ENCODE measurements around the gene UNK. TPM values are rescaled to one million over a fixed set of nuclear protein-coding genes. Genes with fewer than 3 reads are reported as not detected.

The UNK gene
- total RNA-seq, 6 donors from 2014 or later, result 22.4 to 97.4 (median 31.4) TPM

DNA sequence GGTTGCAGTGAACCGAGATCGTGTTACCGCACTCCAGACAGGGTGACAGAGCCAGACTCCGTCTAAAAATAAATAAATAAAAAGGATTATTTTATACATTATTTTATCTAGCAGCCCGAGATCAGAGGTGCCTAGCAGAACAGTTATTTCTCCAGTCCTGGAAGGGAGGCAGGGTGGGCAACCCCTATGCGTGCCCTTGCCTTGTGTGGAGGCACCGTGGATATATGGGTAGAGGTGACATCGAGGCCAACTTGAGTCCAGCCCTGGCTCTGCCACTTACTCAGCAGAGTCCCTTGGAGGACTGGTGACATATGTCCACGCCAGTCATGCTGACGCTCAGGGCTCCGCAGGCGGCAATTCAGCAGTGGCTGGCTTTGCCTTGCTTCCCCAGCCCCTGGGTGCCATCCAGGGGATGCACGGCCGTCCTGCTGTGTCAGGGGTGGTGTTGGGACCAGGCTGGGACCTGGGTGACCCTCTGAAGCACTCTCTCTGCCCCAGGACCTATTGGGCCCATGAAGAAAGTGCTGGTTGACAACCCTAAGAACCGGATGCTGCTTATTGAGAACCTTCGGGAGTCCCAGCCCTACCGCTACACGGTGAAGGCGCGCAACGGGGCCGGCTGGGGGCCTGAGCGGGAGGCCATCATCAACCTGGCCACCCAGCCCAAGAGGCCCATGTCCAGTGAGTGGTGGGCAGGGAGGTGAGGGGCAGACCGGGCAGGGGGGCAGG, 32.8 kb upstream of the UNK start:
- Histone ChIP-seq H3K27me3 (no peaks in the 10 kb centered on the region), H3K27ac (no peak overlapping the region), H3K9me3 (no peaks in the 10 kb centered on the region), H3K36me3 (peaks cover 0 to 28% (median 0%) of the 10 kb centered on the region in 4 donors), H3K4me3 (no peak overlapping the region), H3K4me1 (peaks cover 19 to 39% (median 28%) of the 10 kb centered on the region in 4 donors)
- no peak for DNase-seq
- 90% methylated on average over 8 to 24 of the region's 24 CpGs for WGBS, 2 donors
- no peak for ATAC-seq (ENCODE audit: low FRiP score in 2 of 2)
- TF ChIP-seq, protein P1, sequence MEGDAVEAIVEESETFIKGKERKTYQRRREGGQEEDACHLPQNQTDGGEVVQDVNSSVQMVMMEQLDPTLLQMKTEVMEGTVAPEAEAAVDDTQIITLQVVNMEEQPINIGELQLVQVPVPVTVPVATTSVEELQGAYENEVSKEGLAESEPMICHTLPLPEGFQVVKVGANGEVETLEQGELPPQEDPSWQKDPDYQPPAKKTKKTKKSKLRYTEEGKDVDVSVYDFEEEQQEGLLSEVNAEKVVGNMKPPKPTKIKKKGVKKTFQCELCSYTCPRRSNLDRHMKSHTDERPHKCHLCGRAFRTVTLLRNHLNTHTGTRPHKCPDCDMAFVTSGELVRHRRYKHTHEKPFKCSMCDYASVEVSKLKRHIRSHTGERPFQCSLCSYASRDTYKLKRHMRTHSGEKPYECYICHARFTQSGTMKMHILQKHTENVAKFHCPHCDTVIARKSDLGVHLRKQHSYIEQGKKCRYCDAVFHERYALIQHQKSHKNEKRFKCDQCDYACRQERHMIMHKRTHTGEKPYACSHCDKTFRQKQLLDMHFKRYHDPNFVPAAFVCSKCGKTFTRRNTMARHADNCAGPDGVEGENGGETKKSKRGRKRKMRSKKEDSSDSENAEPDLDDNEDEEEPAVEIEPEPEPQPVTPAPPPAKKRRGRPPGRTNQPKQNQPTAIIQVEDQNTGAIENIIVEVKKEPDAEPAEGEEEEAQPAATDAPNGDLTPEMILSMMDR (IDR thresholded peaks at IDR 0.05), result no peak
- no peak for TF ChIP-seq POLR2A (IDR thresholded peaks at IDR 0.05)
- TF ChIP-seq EP300 (IDR thresholded peaks at IDR 0.05), result no peak
- no peak for TF ChIP-seq POLR2AphosphoS5 (IDR thresholded peaks at IDR 0.05)

DNA sequence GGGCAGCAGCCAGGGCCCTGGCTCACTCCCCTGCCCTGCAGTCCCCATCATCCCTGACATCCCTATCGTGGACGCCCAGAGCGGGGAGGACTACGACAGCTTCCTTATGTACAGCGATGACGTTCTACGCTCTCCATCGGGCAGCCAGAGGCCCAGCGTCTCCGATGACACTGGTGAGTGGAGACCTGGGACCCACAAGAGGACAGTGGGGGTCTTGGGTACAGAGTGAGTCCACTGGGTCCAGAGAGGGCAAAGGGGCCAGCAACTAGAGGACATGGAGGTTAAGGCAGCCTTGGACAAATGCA, 32.2 kb upstream of the UNK start:
- Histone ChIP-seq H3K27ac (no peak overlapping the region), H3K36me3 (peaks cover 0 to 33% (median 0%) of the 10 kb centered on the region in 4 donors), H3K27me3 (no peaks in the 10 kb centered on the region), H3K4me1 (peaks cover 19 to 39% (median 28%) of the 10 kb centered on the region in 4 donors), H3K9me3 (no peaks in the 10 kb centered on the region), H3K4me3 (no peak overlapping the region)
- WGBS, 2 donors, result 96 to 100% methylated on average over 1 to 10 of the region's 10 CpGs
- ATAC-seq (ENCODE audit: low FRiP score in 2 of 2) (no peak), DNase-seq (no peak)
- TF ChIP-seq POLR2A (IDR thresholded peaks at IDR 0.05) (no peak), EP300 (IDR thresholded peaks at IDR 0.05) (no peak), POLR2AphosphoS5 (IDR thresholded peaks at IDR 0.05) (no peak)
- TF ChIP-seq, protein P1 (IDR thresholded peaks at IDR 0.05), result no peak

DNA sequence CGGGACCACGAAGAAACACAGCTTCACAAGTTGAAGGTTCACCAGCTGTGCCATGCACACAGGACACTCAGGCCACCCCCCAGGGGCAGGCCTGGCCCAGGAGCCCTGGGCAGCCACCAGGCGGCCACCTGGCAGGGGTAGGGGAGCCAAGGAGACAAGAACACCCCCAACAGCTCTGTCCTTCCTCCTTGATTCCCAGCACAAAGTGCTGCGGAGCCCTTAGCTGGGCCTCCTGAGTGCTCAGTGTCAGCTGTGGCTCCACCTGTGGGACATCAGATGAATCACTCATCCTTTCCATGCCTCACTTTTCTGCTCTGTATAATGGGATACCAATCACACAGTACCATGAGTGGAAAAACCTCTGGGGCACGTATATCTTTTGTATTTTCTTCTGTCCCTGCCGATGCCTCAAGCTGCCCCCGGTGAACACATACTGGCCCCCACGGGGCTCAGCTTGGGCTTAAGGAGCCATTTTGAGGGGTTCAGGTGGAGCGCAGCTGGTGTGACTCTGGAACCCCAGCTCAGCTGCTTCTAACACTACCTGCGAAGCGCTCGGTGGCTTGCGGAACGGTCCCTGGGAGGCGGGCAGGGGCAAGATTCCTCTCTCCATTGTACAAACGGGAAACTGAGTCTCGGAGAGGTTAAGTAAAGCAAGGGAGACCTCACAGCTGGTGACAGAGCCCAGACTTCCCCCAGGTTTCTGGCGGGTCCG, 31.6 kb upstream of the UNK start:
- TF ChIP-seq EP300 (IDR thresholded peaks at IDR 0.05), result no peak
- no peak for TF ChIP-seq POLR2A (IDR thresholded peaks at IDR 0.05)
- no peak for TF ChIP-seq POLR2AphosphoS5 (IDR thresholded peaks at IDR 0.05)
- TF ChIP-seq, protein P1 (IDR thresholded peaks at IDR 0.05), result no peak
- no peaks in the 10 kb centered on the region for H3K9me3 ChIP-seq
- no peak for ATAC-seq (ENCODE audit: low FRiP score in 2 of 2)
- no peaks in the 10 kb centered on the region for H3K27me3 ChIP-seq
- H3K4me3 ChIP-seq, result peak overlapping the region in 3 of 4 donors; percentile 40 to 55 (median 54)
- 78 to 79% methylated on average over 14 to 19 of the region's 19 CpGs for WGBS, 2 donors
- DNase-seq, result no peak
- peaks cover 14 to 33% (median 24%) of the 10 kb centered on the region in 4 donors for H3K4me1 ChIP-seq
- peak overlapping the region in 1 of 4 donors; percentile 76 for H3K27ac ChIP-seq
- peaks cover 0 to 39% (median 5%) of the 10 kb centered on the region in 4 donors for H3K36me3 ChIP-seq

DNA sequence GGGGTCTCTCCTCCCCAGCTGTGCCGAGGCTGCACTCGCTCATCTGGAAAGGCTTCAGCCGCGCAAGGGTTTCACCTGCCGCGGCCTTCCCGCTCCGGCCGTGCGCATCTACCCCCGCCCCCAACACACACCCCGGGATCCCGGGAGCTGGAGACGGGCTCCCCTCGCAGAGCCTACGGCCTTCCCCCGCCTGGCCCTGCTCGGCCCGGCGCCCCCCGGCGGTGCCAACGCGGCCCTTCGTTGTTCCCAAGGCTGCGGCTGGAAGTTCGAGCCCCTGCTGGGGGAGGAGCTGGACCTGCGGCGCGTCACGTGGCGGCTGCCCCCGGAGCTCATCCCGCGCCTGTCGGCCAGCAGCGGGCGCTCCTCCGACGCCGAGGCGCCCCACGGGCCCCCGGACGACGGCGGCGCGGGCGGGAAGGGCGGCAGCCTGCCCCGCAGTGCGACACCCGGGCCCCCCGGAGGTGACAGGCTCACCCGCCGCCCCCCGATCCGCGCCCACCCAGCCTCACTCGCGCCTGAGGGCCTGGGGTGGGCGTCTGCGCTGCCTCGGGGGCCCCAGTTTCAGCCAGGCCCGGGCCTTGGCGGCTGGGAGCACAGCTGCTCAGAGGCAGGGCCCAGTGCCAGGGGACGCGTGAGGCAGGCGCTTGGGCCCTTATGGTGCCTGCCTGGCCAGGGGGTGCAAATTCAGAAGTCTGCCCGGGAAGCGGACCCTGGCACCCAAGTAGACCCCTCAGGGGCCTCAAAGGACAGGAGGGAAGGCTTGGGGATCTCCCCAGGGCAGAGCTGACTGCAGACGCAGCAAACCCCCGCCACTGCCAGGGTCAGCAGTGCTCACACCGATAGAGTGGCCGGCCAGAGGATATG, 30.9 kb upstream of the UNK start:
- WGBS, 2 donors, result 41 to 67% methylated on average over 6 to 18 of the region's 76 CpGs

More for the DNA sequence above, 30.9 kb upstream of the UNK start:
- Histone ChIP-seq H3K36me3 (peaks cover 0 to 46% (median 11%) of the 10 kb centered on the region in 4 donors), H3K27ac (peak overlapping the region in 2 of 4 donors; percentile 61 to 76), H3K4me3 (peak overlapping the region in 3 of 4 donors; percentile 40 to 55 (median 54)), H3K4me1 (peaks cover 14 to 33% (median 24%) of the 10 kb centered on the region in 4 donors), H3K27me3 (no peaks in the 10 kb centered on the region), H3K9me3 (no peaks in the 10 kb centered on the region)
- ATAC-seq (ENCODE audit: low FRiP score in 2 of 2), result peak in 1 of 2 donors; percentile 88
- no peak for TF ChIP-seq POLR2AphosphoS5 (IDR thresholded peaks at IDR 0.05)
- TF ChIP-seq EP300 (IDR thresholded peaks at IDR 0.05), result no peak
- peak in 1 of 4 donors; percentile 33 for TF ChIP-seq POLR2A (IDR thresholded peaks at IDR 0.05)
- TF ChIP-seq, protein P1 (IDR thresholded peaks at IDR 0.05), result peak; percentile 54 to 87 (median 78)
- DNase-seq, result peak; percentile 77 to 95

Measured in upper lobe of left lung (tissue), 6 donors.